Measurements from ENCODE around the gene CAB39L.

- TF ChIP-seq EZH2 (IDR thresholded peaks at IDR 0.05; ENCODE audit: insufficient read depth, poor library complexity, severe bottlenecking) = no peak
- TF ChIP-seq EZH2phosphoT487 (IDR thresholded peaks at IDR 0.05; ENCODE audit: insufficient read depth, low read depth) = no peak
Measured at GRCh38 chr13:49412749-49413148, 31.1 kb downstream of the CAB39L start.

Data from GM23248 (cell line).